ENCODE measurements around the gene BLMH.
A peak's percentile ranks its signal among the peaks of the same experiment; 100 is the strongest.

- TF ChIP-seq CTCF (IDR thresholded peaks at IDR 0.05; ENCODE audit: low read depth, low read length, missing input control) (peak; percentile 0), YY1 (IDR thresholded peaks at IDR 0.05) (peak; percentile 76), MAX (IDR thresholded peaks at IDR 0.05) (peak; percentile 62), ZBTB33 (IDR thresholded peaks at IDR 0.05) (peak; percentile 26), RXRA (IDR thresholded peaks at IDR 0.05) (peak; percentile 85 to 86), RAD21 (IDR thresholded peaks at IDR 0.05) (peak in 1 of 2 donors; percentile 55), JUND (IDR thresholded peaks at IDR 0.05) (peak in 1 of 2 donors; percentile 21), GABPA (IDR thresholded peaks at IDR 0.05 in 1 of 2, conservative IDR thresholded peaks at IDR 0.05 in 1 of 2) (peak in 1 of 2 donors; percentile 63)
- TF ChIP-seq, protein P1, sequence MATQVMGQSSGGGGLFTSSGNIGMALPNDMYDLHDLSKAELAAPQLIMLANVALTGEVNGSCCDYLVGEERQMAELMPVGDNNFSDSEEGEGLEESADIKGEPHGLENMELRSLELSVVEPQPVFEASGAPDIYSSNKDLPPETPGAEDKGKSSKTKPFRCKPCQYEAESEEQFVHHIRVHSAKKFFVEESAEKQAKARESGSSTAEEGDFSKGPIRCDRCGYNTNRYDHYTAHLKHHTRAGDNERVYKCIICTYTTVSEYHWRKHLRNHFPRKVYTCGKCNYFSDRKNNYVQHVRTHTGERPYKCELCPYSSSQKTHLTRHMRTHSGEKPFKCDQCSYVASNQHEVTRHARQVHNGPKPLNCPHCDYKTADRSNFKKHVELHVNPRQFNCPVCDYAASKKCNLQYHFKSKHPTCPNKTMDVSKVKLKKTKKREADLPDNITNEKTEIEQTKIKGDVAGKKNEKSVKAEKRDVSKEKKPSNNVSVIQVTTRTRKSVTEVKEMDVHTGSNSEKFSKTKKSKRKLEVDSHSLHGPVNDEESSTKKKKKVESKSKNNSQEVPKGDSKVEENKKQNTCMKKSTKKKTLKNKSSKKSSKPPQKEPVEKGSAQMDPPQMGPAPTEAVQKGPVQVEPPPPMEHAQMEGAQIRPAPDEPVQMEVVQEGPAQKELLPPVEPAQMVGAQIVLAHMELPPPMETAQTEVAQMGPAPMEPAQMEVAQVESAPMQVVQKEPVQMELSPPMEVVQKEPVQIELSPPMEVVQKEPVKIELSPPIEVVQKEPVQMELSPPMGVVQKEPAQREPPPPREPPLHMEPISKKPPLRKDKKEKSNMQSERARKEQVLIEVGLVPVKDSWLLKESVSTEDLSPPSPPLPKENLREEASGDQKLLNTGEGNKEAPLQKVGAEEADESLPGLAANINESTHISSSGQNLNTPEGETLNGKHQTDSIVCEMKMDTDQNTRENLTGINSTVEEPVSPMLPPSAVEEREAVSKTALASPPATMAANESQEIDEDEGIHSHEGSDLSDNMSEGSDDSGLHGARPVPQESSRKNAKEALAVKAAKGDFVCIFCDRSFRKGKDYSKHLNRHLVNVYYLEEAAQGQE (IDR thresholded peaks at IDR 0.05), result no peak
Measured at GRCh38 chr17:30337393-30337999, 45.8 kb upstream of the BLMH start.
